ENCODE measurements around the gene PEPD.

DNA sequence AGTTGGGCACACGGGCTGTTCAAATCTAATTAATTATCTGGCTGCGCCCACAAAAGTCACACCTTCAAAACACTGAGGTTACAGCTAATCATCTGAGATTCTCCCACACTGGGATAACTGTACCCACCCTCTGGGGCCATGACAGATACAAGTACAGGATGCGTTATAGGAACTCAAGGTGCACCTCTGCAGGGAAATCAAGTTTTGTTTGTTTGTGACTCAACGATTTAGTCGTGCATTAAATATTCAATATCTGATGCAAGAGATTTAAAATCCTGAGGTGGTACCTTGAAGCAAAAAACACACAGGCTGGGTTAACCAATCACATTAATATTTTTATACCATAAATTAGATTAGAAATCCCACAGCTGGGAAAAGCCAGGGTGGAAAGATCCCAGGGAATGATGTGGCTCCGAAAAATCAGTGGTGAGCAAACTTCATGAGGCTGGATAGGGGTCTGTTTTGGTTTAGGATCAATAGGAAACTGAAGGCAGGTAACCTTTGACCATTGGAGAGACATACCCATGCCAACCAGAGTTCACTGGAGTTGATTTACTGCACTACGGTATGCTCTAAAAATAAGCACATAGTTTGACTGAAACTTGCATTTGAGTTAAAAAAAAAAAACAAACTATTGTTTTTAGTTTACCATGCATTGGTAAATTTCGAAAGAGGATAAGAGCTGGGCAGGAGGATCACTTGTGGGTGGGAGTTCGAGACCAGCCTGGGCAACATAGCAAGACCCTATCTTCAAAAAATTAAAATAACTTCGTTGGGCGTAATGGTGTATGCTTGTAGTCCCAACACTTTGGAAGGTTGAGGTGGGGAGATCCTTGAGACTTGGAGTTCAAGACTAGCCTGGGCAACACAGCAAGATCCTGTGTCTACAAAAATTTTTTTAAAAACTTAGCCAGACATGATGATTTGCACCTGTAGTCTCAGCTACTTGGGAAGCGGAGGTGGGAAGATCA, 172.0 kb downstream of the PEPD start:
- TF ChIP-seq, protein P1, sequence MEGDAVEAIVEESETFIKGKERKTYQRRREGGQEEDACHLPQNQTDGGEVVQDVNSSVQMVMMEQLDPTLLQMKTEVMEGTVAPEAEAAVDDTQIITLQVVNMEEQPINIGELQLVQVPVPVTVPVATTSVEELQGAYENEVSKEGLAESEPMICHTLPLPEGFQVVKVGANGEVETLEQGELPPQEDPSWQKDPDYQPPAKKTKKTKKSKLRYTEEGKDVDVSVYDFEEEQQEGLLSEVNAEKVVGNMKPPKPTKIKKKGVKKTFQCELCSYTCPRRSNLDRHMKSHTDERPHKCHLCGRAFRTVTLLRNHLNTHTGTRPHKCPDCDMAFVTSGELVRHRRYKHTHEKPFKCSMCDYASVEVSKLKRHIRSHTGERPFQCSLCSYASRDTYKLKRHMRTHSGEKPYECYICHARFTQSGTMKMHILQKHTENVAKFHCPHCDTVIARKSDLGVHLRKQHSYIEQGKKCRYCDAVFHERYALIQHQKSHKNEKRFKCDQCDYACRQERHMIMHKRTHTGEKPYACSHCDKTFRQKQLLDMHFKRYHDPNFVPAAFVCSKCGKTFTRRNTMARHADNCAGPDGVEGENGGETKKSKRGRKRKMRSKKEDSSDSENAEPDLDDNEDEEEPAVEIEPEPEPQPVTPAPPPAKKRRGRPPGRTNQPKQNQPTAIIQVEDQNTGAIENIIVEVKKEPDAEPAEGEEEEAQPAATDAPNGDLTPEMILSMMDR (IDR thresholded peaks at IDR 0.05): no peak
- no peak for TF ChIP-seq POLR2A (IDR thresholded peaks at IDR 0.05)
